Lung (tissue), 12 donors: ENCODE data around the gene MYO18B. TPM values are rescaled to one million over a fixed set of nuclear protein-coding genes. Genes with fewer than 3 reads are reported as not detected.

Experiments used
- ATAC-seq: fragments of 200-7000 bp; cut with Tn5 transposase; one replicate; pipeline ENCODE4 v1.9.1; 2020; ENCODE audit warnings: moderate number of reproducible peaks; ENCODE audit not compliant: insufficient read depth, low FRiP score
- DNase-seq, 3 donors: peaks; one replicate each; pipeline ENCODE4 v3.0.0-alpha.2; 2013 to 2017
- H3K27ac ChIP-seq, 2 donors: one replicate each; pipeline ENCODE4 v1.5.1; 2013; ENCODE audit warnings: mild to moderate bottlenecking in 2 of 2, moderate library complexity in 2 of 2, control low read depth in 1 of 2, inconsistent platforms in 1 of 2, low read depth in 1 of 2, low read length in 1 of 2
- H3K27me3 ChIP-seq, 3 donors: one replicate each; pipeline ENCODE4 v1.5.1; 2013; ENCODE audit warnings: low read length in 2 of 3; ENCODE audit not compliant: control insufficient read depth in 3 of 3, insufficient read depth in 3 of 3
- H3K36me3 ChIP-seq, 4 donors: one replicate each; pipeline ENCODE4 v1.5.1; 2013; ENCODE audit warnings: low read length in 4 of 4, mild to moderate bottlenecking in 1 of 4, moderate library complexity in 1 of 4; ENCODE audit not compliant: control insufficient read depth in 4 of 4, insufficient read depth in 4 of 4
- H3K4me1 ChIP-seq, 5 donors: one replicate each; pipeline ENCODE4 v1.5.1; 2013; ENCODE audit warnings: low read length in 5 of 5, mild to moderate bottlenecking in 2 of 5, moderate library complexity in 1 of 5; ENCODE audit not compliant: control insufficient read depth in 5 of 5, insufficient read depth in 5 of 5
- H3K4me3 ChIP-seq: one replicate; pipeline ENCODE4 v1.5.1; 2013; ENCODE audit warnings: mild to moderate bottlenecking, control low read depth, moderate library complexity
- H3K9ac ChIP-seq, 2 donors: one replicate each; pipeline ENCODE4 v1.5.1; 2013; ENCODE audit warnings: low read length in 2 of 2, control low read depth in 1 of 2; ENCODE audit not compliant: insufficient read depth in 1 of 2
- H3K9me3 ChIP-seq, 4 donors: one replicate each; pipeline ENCODE4 v1.5.1; 2013; ENCODE audit warnings: low read length in 3 of 4, mild to moderate bottlenecking in 1 of 4, moderate library complexity in 1 of 4; ENCODE audit not compliant: control insufficient read depth in 4 of 4, insufficient read depth in 3 of 4
- CTCF ChIP-seq: IDR thresholded peaks from 2 replicates; pipeline ENCODE4 v1.5.1; 2012; ENCODE audit warnings: mild to moderate bottlenecking; ENCODE audit errors: control extremely low read depth, extremely low read depth
- WGBS, 2 donors: extraction: QIAGEN DNeasy Blood & Tissue Kit; methylation state at CpG; one replicate each; pipeline ENCODE4 v1.1.7; 2013; 5-methylcytosine and 5-hydroxymethylcytosine counted together
- polyA plus RNA-seq, 2 donors: library from polyadenylated mRNA; stranded (reverse); fragments of 200-250 nt; gene quantifications; one replicate each; pipeline ENCODE4 v1.2.1, GENCODE V29; 2013
- total RNA-seq, 2 donors: library from RNA; depleted of rRNA in 1 of 2; stranded (reverse); fragments of >200 nt in 1 of 2; gene quantifications; one replicate each; pipeline ENCODE4 v1.2.1, GENCODE V29; 2014 to 2021
- donor health status: control.
- donor health status: control.
- donor health status: Bipolar disorder and iron deficiency.
- donor health status: healthy.
- donor health status: DM: yes; HTN: yes; CAD: no.

Gene MYO18B
- total and polyA plus RNA-seq, 4 donors: 0.02 to 0.71 (median 0.07) TPM

GRCh38 chr22:25939384-25939783 lies 197.4 kb downstream of the MYO18B start:
- Histone ChIP-seq H3K9me3 (peaks cover 0 to 8% (median 0%) of the 10 kb centered on the region in 4 donors), H3K36me3 (no peaks in the 10 kb centered on the region)
- no peak for TF ChIP-seq CTCF

GRCh38 chr22:25940479-25940878 lies 198.5 kb downstream of the MYO18B start:
- no peak for TF ChIP-seq CTCF
- ATAC-seq (no peak), DNase-seq (no peak)
- Histone ChIP-seq H3K27me3 (no peaks in the 10 kb centered on the region), H3K4me1 (peaks cover 0 to 3% (median 0%) of the 10 kb centered on the region in 5 donors), H3K9ac (no peak overlapping the region), H3K36me3 (no peaks in the 10 kb centered on the region), H3K4me3 (no peak overlapping the region), H3K9me3 (peaks cover 0 to 8% (median 0%) of the 10 kb centered on the region in 4 donors), H3K27ac (no peak overlapping the region)
- 65 to 74% methylated on average over 2 of the region's 2 CpGs for whole genome bisulfite sequencing, 2 donors

More at GRCh38 chr22:25939384-25939783, 197.4 kb downstream of the MYO18B start:
- Histone ChIP-seq H3K4me3 (no peak overlapping the region), H3K27ac (no peak overlapping the region), H3K9ac (no peak overlapping the region), H3K27me3 (peaks cover 0 to 4% (median 0%) of the 10 kb centered on the region in 3 donors), H3K4me1 (peaks cover 0 to 3% (median 0%) of the 10 kb centered on the region in 5 donors)
- DNase-seq: no peak
- WGBS, 2 donors: 89 to 95% methylated on average over 4 of the region's 4 CpGs
- no peak for ATAC-seq

- no peak for ATAC-seq
- Histone ChIP-seq H3K36me3 (no peaks in the 10 kb centered on the region), H3K27ac (no peak overlapping the region), H3K4me3 (no peak overlapping the region), H3K27me3 (no peaks in the 10 kb centered on the region), H3K4me1 (peaks cover 0 to 3% (median 0%) of the 10 kb centered on the region in 5 donors), H3K9ac (no peak overlapping the region), H3K9me3 (peaks cover 0 to 6% (median 0%) of the 10 kb centered on the region in 4 donors)
- TF ChIP-seq CTCF: no peak
- 60 to 70% methylated on average over 8 of the region's 8 CpGs for WGBS, 2 donors
- no peak for DNase-seq
These were observed 199.5 kb downstream of the MYO18B start for GRCh38 chr22:25941365-25941960.
